Islet of Langerhans (tissue), 1 donor: ENCODE data around the gene EYA4.
"Not testable (repeated sequence)": the region's sequence is repeated elsewhere in the genome, so short reads cannot be mapped to it uniquely, and the experiment has no call there.

Experiments
- FAIRE-seq: peaks from one replicate; lab custom pipeline; 2011; peaks lifted over from hg19 to GRCh38; lab: Jason Lieb, UNC

EYA4 gene

GRCh38 chr6:133355922-133356321, 114.8 kb downstream of the EYA4 start:
- FAIRE-seq = no peak

- peak; percentile 45 for FAIRE-seq
Measured at GRCh38 chr6:133358574-133359150, 117.5 kb downstream of the EYA4 start.

- no peak for FAIRE-seq
Measured at GRCh38 chr6:133359256-133359655, 118.1 kb downstream of the EYA4 start.

- FAIRE-seq = no peak
Measured at GRCh38 chr6:133359760-133360159, 118.6 kb downstream of the EYA4 start.

GRCh38 chr6:133360194-133360593, 119.0 kb downstream of the EYA4 start:
- no peak for FAIRE-seq

GRCh38 chr6:133362813-133363212, 121.7 kb downstream of the EYA4 start:
- no peak for FAIRE-seq

- FAIRE-seq = no peak
Measured at GRCh38 chr6:133368664-133369063, 127.5 kb downstream of the EYA4 start.

- FAIRE-seq = no peak
Measured at GRCh38 chr6:133369773-133370272, 128.7 kb downstream of the EYA4 start.

- no peak for FAIRE-seq
Measured at GRCh38 chr6:133376743-133377142, 135.6 kb downstream of the EYA4 start.

GRCh38 chr6:133377219-133377618, 136.1 kb downstream of the EYA4 start:
- FAIRE-seq = no peak

- no peak for FAIRE-seq
Measured at GRCh38 chr6:133380047-133380446, 138.9 kb downstream of the EYA4 start.

- no peak for FAIRE-seq
Measured at GRCh38 chr6:133380723-133381122, 139.6 kb downstream of the EYA4 start.

GRCh38 chr6:133388731-133389130, 147.6 kb downstream of the EYA4 start:
- FAIRE-seq = no peak

GRCh38 chr6:133390168-133390567, 149.0 kb downstream of the EYA4 start:
- FAIRE-seq = no peak

GRCh38 chr6:133392015-133392414, 150.9 kb downstream of the EYA4 start:
- FAIRE-seq = no peak

- no peak for FAIRE-seq
Measured at GRCh38 chr6:133392641-133393040, 151.5 kb downstream of the EYA4 start.

- no peak for FAIRE-seq
Measured at GRCh38 chr6:133393891-133394290, 152.7 kb downstream of the EYA4 start.

- FAIRE-seq = no peak
Measured at GRCh38 chr6:133394630-133395029, 153.5 kb downstream of the EYA4 start.

- FAIRE-seq = no peak
Measured at GRCh38 chr6:133396233-133396983, 155.3 kb downstream of the EYA4 start.

- FAIRE-seq = no peak
Measured at GRCh38 chr6:133396984-133397348, 155.8 kb downstream of the EYA4 start.

GRCh38 chr6:133397601-133398000, 156.4 kb downstream of the EYA4 start:
- FAIRE-seq = not testable (repeated sequence)

GRCh38 chr6:133399426-133399825, 158.3 kb downstream of the EYA4 start:
- FAIRE-seq = no peak

GRCh38 chr6:133404151-133404550, 163.0 kb downstream of the EYA4 start:
- no peak for FAIRE-seq

- no peak for FAIRE-seq
Measured at GRCh38 chr6:133404728-133405127, 163.6 kb downstream of the EYA4 start.
